Ovary (tissue), 3 donors: ENCODE data around the gene OR8B8.

ENCODE experiments used
- CTCF ChIP-seq, 3 donors: fragments of 450-650 bp in 2 of 3; fragments of 200-600 bp in 1 of 3; IDR thresholded peaks; one replicate each; pipeline versions ENCODE4 v1.5.1 to v1.8.0; 2016 to 2022; ENCODE audit warnings: antibody characterized with exemption in 3 of 3, mild to moderate bottlenecking in 1 of 3
- EP300 ChIP-seq: sonication (generic); formaldehyde crosslinking; IDR thresholded peaks from one replicate; pipeline ENCODE4 v1.6.1; 2017; ENCODE audit warnings: antibody characterized with exemption
- POLR2A ChIP-seq: fragments of 450-650 bp; IDR thresholded peaks from one replicate; pipeline ENCODE4 v1.6.1; 2017; ENCODE audit warnings: antibody characterized with exemption, mild to moderate bottlenecking, moderate library complexity
- donor health status: DM: no; HTN: no; CAD: no.

- TF ChIP-seq CTCF (IDR thresholded peaks at IDR 0.05) (no peak), POLR2A (no peak), EP300 (no peak)
Measured at GRCh38 chr11:124445646-124446150, at the start of gene OR8B8.
